ENCODE results near the gene METTL8.
"Not testable (repeated sequence)": the region's sequence is repeated elsewhere in the genome, so short reads cannot be mapped to it uniquely, and the experiment has no call there.

The METTL8 gene

DNA sequence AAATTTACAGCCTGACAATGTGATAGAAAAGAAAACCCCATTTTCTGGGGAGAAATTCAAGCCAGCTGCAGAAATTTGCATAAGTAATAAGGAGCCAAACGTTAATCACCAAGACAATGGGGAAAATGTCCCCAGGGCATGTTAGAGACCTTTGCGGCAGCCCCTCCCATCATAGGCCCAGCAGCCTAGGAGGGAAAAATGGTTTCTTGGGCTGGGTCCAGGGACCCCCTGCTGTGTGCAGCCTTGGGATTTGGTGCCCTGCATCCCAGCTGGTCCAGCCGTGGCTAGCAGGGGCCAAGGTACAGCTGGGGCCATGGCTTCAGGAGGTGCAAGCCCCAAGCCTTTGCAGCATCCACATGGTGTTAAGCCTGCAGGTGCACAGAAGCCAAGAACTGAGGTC, 121.6 kb downstream of the METTL8 start:
- not testable (repeated sequence) for H3K4me1 ChIP-seq (ENCODE audit: control insufficient read depth, low read depth, low read length); H2BK120ac ChIP-seq (ENCODE audit: low read depth, low read length); H4K8ac ChIP-seq (ENCODE audit: low read depth, low read length); H2AK5ac ChIP-seq (ENCODE audit: low read length); DNase-seq; H3K9ac ChIP-seq (ENCODE audit: low read length); H3K4me3 ChIP-seq (ENCODE audit: low read length); H3K18ac ChIP-seq (ENCODE audit: low read length); H4K5ac ChIP-seq (ENCODE audit: low read length); H3K56ac ChIP-seq (ENCODE audit: low read length); H3K23ac ChIP-seq (ENCODE audit: low read length); H3K79me1 ChIP-seq (ENCODE audit: low read length); H3K4me2 ChIP-seq (ENCODE audit: low read length); H3K27me3 ChIP-seq (ENCODE audit: insufficient read depth, low read length, poor library complexity); H2BK5ac ChIP-seq (ENCODE audit: low read length); H3K79me2 ChIP-seq (ENCODE audit: control insufficient read depth, insufficient read depth, low read length); H3K4ac ChIP-seq (ENCODE audit: low read depth, low read length); H2BK15ac ChIP-seq (replicated peaks; ENCODE audit: low read depth); H3K27ac ChIP-seq (ENCODE audit: low read depth, low read length); H3K36me3 ChIP-seq (ENCODE audit: control insufficient read depth, insufficient read depth, low read length)
- WGBS (ENCODE audit: extremely low coverage, insufficient coverage, low lambda C conversion rate) = no CpG with 5 or more reads among the region's 3 CpGs

DNA sequence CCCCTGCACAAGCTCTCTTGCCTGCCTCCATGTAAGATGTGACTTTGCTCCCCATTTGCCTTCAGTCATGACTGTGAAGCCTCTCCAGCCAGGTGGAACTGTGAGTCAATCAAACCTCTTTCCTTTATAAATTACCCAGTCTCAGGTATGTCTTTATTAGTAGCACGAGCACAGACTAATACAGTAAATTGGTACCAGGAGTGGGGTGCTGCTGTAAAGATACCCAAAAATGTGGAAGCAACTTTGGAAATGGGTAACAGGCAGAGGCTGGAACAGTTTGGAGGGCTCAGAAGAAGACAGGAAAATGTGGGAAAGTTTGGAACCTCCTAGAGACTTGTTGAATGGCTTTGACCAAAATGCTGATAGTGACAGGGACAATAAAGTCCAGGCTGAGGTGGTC, 122.2 kb downstream of the METTL8 start:
- not testable (repeated sequence) for H3K4me1 ChIP-seq (ENCODE audit: control insufficient read depth, low read depth, low read length); H4K8ac ChIP-seq (ENCODE audit: low read depth, low read length); H2BK120ac ChIP-seq (ENCODE audit: low read depth, low read length); H3K79me2 ChIP-seq (ENCODE audit: control insufficient read depth, insufficient read depth, low read length); H4K5ac ChIP-seq (ENCODE audit: low read length); H3K4ac ChIP-seq (ENCODE audit: low read depth, low read length); H3K23ac ChIP-seq (ENCODE audit: low read length); H3K27ac ChIP-seq (ENCODE audit: low read depth, low read length); H3K18ac ChIP-seq (ENCODE audit: low read length); DNase-seq; H2BK15ac ChIP-seq (replicated peaks; ENCODE audit: low read depth); H2AK5ac ChIP-seq (ENCODE audit: low read length); H3K9ac ChIP-seq (ENCODE audit: low read length); H3K79me1 ChIP-seq (ENCODE audit: low read length); H2BK5ac ChIP-seq (ENCODE audit: low read length); H3K4me3 ChIP-seq (ENCODE audit: low read length); H3K36me3 ChIP-seq (ENCODE audit: control insufficient read depth, insufficient read depth, low read length); H3K56ac ChIP-seq (ENCODE audit: low read length); H3K27me3 ChIP-seq (ENCODE audit: insufficient read depth, low read length, poor library complexity); H3K4me2 ChIP-seq (ENCODE audit: low read length)
- WGBS (ENCODE audit: extremely low coverage, insufficient coverage, low lambda C conversion rate) = no CpG with 5 or more reads among the region's 1 CpG

DNA sequence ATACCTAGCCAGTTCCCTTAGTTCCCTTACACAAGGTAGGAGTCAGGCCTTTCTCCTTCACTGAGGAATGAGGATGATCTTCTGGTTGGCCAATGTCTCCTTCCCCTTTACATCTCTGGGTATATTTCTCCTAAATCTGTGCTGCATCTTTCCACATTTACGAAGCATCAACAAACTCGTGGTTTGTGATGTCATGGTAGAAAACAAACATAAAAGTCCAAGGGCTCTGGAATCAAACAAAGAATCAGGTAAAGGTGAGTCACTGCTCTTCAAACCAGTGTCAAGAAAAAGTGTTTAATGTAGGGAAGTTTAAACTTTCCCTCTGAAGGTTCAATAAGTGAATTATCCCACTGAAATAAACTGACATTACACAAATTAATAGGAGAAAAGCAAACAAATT, 122.9 kb downstream of the METTL8 start:
- Histone ChIP-seq H3K79me2 (ENCODE audit: control insufficient read depth, insufficient read depth, low read length) (no peaks in the 10 kb centered on the region), H2BK120ac (ENCODE audit: low read depth, low read length) (no peak overlapping the region)

DNA sequence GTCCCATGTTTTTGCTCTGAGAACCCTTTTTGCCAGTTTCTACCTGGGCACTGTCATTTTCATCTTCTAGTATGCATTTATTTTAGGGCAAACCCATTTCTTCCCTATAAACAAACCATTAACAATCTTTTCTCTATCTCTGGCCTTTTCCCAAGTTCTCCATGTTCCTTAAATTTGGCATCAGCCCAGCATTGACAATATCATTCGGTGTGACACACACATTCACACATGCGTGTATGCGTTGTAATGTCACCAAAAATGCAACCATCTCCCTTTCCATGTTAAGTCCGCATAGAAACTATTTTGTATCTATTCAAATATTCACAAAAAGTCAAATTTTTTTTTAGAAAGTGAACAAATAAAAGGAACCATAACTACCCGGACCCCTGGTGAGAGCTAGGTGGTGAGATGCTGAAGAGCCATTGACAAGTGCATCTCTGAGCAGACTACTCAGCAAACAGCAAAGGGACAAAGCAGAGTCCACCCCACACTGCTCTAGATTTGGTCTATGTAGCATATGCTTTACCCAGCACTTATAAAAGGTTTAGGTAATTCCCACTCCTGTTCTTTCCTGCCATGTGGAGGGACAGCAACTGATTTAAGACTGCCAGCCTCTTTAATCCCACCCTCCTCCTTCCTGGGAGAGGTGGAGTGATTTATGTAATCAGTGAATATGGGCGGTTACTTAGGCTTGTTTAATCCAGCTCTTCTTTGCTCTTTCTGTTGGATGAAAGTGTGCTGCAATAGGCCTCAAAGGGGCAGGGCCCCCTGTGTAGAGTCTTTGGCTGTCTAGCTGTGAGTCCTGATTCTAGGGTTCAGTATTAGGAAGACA, 124.1 kb downstream of the METTL8 start:
- Histone ChIP-seq H3K4ac (ENCODE audit: low read depth, low read length) (no peak overlapping the region), H2BK5ac (ENCODE audit: low read length) (no peak overlapping the region), H3K79me2 (ENCODE audit: control insufficient read depth, insufficient read depth, low read length) (no peaks in the 10 kb centered on the region), H3K18ac (ENCODE audit: low read length) (no peak overlapping the region), H2BK120ac (ENCODE audit: low read depth, low read length) (no peak overlapping the region), H4K5ac (ENCODE audit: low read length) (no peak overlapping the region), H3K27ac (ENCODE audit: low read depth, low read length) (no peak overlapping the region), H2AK5ac (ENCODE audit: low read length) (no peak overlapping the region), H3K79me1 (ENCODE audit: low read length) (no peaks in the 10 kb centered on the region), H4K8ac (ENCODE audit: low read depth, low read length) (no peak overlapping the region), H3K56ac (ENCODE audit: low read length) (no peak overlapping the region), H3K4me3 (ENCODE audit: low read length) (no peak overlapping the region), H2BK15ac (replicated peaks; ENCODE audit: low read depth) (no peak overlapping the region), H3K4me1 (ENCODE audit: control insufficient read depth, low read depth, low read length) (no peaks in the 10 kb centered on the region), H3K36me3 (ENCODE audit: control insufficient read depth, insufficient read depth, low read length) (peaks cover 2% of the 10 kb centered on the region), H3K9ac (ENCODE audit: low read length) (no peak overlapping the region), H3K23ac (ENCODE audit: low read length) (no peak overlapping the region), H3K4me2 (ENCODE audit: low read length) (no peak overlapping the region), H3K27me3 (ENCODE audit: insufficient read depth, low read length, poor library complexity) (no peaks in the 10 kb centered on the region)
- no peak for DNase-seq
- WGBS (ENCODE audit: extremely low coverage, insufficient coverage, low lambda C conversion rate) = no CpG with 5 or more reads among the region's 6 CpGs

More for the DNA sequence above, 122.9 kb downstream of the METTL8 start:
- no peaks in the 10 kb centered on the region for H3K79me1 ChIP-seq (ENCODE audit: low read length)
- H4K5ac ChIP-seq (ENCODE audit: low read length) = no peak overlapping the region
- H3K9ac ChIP-seq (ENCODE audit: low read length) = no peak overlapping the region
- no peak overlapping the region for H3K4me2 ChIP-seq (ENCODE audit: low read length)
- H3K36me3 ChIP-seq (ENCODE audit: control insufficient read depth, insufficient read depth, low read length) = peaks cover 2% of the 10 kb centered on the region
- H2AK5ac ChIP-seq (ENCODE audit: low read length) = no peak overlapping the region
- H3K56ac ChIP-seq (ENCODE audit: low read length) = no peak overlapping the region
- no peak overlapping the region for H3K4ac ChIP-seq (ENCODE audit: low read depth, low read length)
- H2BK5ac ChIP-seq (ENCODE audit: low read length) = no peak overlapping the region
- WGBS (ENCODE audit: extremely low coverage, insufficient coverage, low lambda C conversion rate) = no CpG with 5 or more reads among the region's 2 CpGs
- H3K4me1 ChIP-seq (ENCODE audit: control insufficient read depth, low read depth, low read length) = peaks cover 2% of the 10 kb centered on the region
- no peak overlapping the region for H3K27ac ChIP-seq (ENCODE audit: low read depth, low read length)
- H3K18ac ChIP-seq (ENCODE audit: low read length) = no peak overlapping the region
- H4K8ac ChIP-seq (ENCODE audit: low read depth, low read length) = no peak overlapping the region
- H3K27me3 ChIP-seq (ENCODE audit: insufficient read depth, low read length, poor library complexity) = no peaks in the 10 kb centered on the region
- DNase-seq = no peak
- no peak overlapping the region for H3K4me3 ChIP-seq (ENCODE audit: low read length)
- H2BK15ac ChIP-seq (replicated peaks; ENCODE audit: low read depth) = no peak overlapping the region
- H3K23ac ChIP-seq (ENCODE audit: low read length) = no peak overlapping the region

DNA sequence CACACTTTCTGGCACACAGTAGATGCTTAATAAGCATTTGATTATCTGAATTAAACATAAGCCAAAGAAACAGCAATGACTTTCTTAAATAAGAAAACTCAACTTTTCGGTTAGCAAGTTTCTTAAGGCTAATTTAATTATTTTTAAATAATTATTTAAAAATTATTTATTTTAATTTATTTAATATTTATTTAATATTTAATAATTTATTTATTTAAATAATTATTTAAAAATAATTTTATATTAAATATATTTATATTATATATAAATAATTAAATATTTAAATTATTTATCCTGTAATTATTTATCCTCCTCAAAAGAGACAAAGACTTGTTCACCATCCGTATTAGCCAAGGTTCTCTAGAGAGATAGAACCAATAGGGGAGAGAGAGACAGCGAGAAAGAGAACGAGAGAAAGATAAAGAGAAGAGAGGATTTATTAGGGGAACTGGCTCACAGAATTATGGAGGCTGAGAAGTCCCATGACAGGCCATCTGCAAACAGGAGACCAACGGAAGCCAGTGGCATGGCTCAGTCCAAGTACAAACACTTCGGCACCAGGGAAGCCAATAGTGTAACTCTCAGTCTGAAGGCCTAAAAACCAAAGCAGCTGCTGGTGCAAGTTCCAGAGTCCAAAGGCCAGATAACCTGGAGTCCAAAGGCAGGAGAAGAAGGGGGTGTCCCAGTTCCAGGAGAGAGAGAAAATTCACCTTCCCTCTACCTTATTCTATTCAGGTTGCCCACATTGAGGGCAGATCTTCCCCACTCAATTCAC, 125.3 kb downstream of the METTL8 start:
- Histone ChIP-seq H3K27me3 (ENCODE audit: insufficient read depth, low read length, poor library complexity) (no peaks in the 10 kb centered on the region), H3K56ac (ENCODE audit: low read length) (no peak overlapping the region)
- no CpG with 5 or more reads among the region's 6 CpGs for WGBS (ENCODE audit: extremely low coverage, insufficient coverage, low lambda C conversion rate)

More for the DNA sequence above, 125.3 kb downstream of the METTL8 start:
- no peak for DNase-seq
- H3K4me2 ChIP-seq (ENCODE audit: low read length) = no peak overlapping the region
- H2BK120ac ChIP-seq (ENCODE audit: low read depth, low read length) = no peak overlapping the region
- no peak overlapping the region for H2BK15ac ChIP-seq (replicated peaks; ENCODE audit: low read depth)
- H3K23ac ChIP-seq (ENCODE audit: low read length) = no peak overlapping the region
- no peak overlapping the region for H3K9ac ChIP-seq (ENCODE audit: low read length)
- no peaks in the 10 kb centered on the region for H3K4me1 ChIP-seq (ENCODE audit: control insufficient read depth, low read depth, low read length)
- no peak overlapping the region for H2BK5ac ChIP-seq (ENCODE audit: low read length)
- peaks cover 2% of the 10 kb centered on the region for H3K36me3 ChIP-seq (ENCODE audit: control insufficient read depth, insufficient read depth, low read length)
- H4K5ac ChIP-seq (ENCODE audit: low read length) = no peak overlapping the region
- no peaks in the 10 kb centered on the region for H3K79me1 ChIP-seq (ENCODE audit: low read length)
- no peak overlapping the region for H2AK5ac ChIP-seq (ENCODE audit: low read length)
- no peaks in the 10 kb centered on the region for H3K79me2 ChIP-seq (ENCODE audit: control insufficient read depth, insufficient read depth, low read length)
- no peak overlapping the region for H3K27ac ChIP-seq (ENCODE audit: low read depth, low read length)
- H3K18ac ChIP-seq (ENCODE audit: low read length) = no peak overlapping the region
- no peak overlapping the region for H4K8ac ChIP-seq (ENCODE audit: low read depth, low read length)
- H3K4me3 ChIP-seq (ENCODE audit: low read length) = no peak overlapping the region
- H3K4ac ChIP-seq (ENCODE audit: low read depth, low read length) = no peak overlapping the region

All from mesendoderm (in vitro differentiated cells).